DOHH2 (cell line): ENCODE data around the gene TEF.
A peak's percentile ranks its signal among the peaks of the same experiment; 100 is the strongest.

Experiments used
- H3F3A ChIP-seq: fragments of 200-600 bp; sonication (generic), shearing (Covaris generic); 2 replicates; pipeline ENCODE4 v1.6.0; 2016; ENCODE audit warnings: antibody characterized with exemption, mild to moderate bottlenecking; ENCODE audit not compliant: control insufficient read depth, insufficient read depth
- H3K27ac ChIP-seq: fragments of 200-600 bp; sonication (generic); 2 replicates; pipeline ENCODE4 v1.5.1; 2014; ENCODE audit warnings: low read depth, mild to moderate bottlenecking, low read length, moderate library complexity
- H3K27me3 ChIP-seq: fragments of 200-600 bp; sonication (generic); 2 replicates; pipeline ENCODE4 v1.6.1; 2014; ENCODE audit warnings: mild to moderate bottlenecking, low read length, mixed read lengths; ENCODE audit not compliant: control insufficient read depth
- H3K36me3 ChIP-seq: fragments of 200-600 bp; sonication (generic); 2 replicates; pipeline ENCODE4 v1.6.1; 2014; ENCODE audit warnings: mild to moderate bottlenecking, low read length, moderate library complexity, mixed read lengths; ENCODE audit not compliant: control insufficient read depth
- H3K4me1 ChIP-seq: fragments of 200-600 bp; sonication (generic); 2 replicates; pipeline ENCODE4 v1.6.1; 2014; ENCODE audit warnings: mild to moderate bottlenecking, low read length, mixed read lengths; ENCODE audit not compliant: control insufficient read depth
- H3K4me2 ChIP-seq: fragments of 200-600 bp; sonication (generic); 2 replicates; pipeline ENCODE4 v1.6.0; 2014; ENCODE audit warnings: mild to moderate bottlenecking, low read length, moderate library complexity
- H3K4me3 ChIP-seq: fragments of 200-600 bp; sonication (generic); 2 replicates; pipeline ENCODE4 v1.5.1; 2014; ENCODE audit warnings: mild to moderate bottlenecking, low read length, mixed read lengths
- H3K79me2 ChIP-seq: fragments of 200-600 bp; sonication (generic); 2 replicates; pipeline ENCODE4 v1.6.1; 2014; ENCODE audit warnings: mild to moderate bottlenecking, low read length, mixed read lengths; ENCODE audit not compliant: control insufficient read depth
- H3K9me2 ChIP-seq: fragments of 200-600 bp; sonication (generic); replicated peaks from 2 replicates; pipeline ENCODE4 v1.6.1; 2014; ENCODE audit warnings: mild to moderate bottlenecking, low read length, mixed read lengths; ENCODE audit not compliant: control insufficient read depth
- H3K9me3 ChIP-seq: fragments of 200-600 bp; sonication (generic); 2 replicates; pipeline ENCODE4 v1.6.1; 2014; ENCODE audit warnings: antibody characterized with exemption, low read length, mixed read lengths; ENCODE audit not compliant: control insufficient read depth, insufficient read depth
- H4K20me1 ChIP-seq: fragments of 200-600 bp; sonication (generic); 2 replicates; pipeline ENCODE4 v1.6.0; 2014; ENCODE audit warnings: low read depth, mild to moderate bottlenecking, antibody characterized with exemption, low read length, moderate library complexity; ENCODE audit not compliant: control insufficient read depth, insufficient read depth
- CTCF ChIP-seq: fragments of 200-600 bp; sonication (generic); IDR thresholded peaks from one replicate; pipeline ENCODE4 v1.5.1; 2014; ENCODE audit warnings: antibody characterized with exemption, mild to moderate bottlenecking, low read depth, low read length; ENCODE audit not compliant: poor library complexity, severe bottlenecking
- EZH2phosphoT487 ChIP-seq: fragments of 200-600 bp; sonication (generic); IDR thresholded peaks from 2 replicates; pipeline ENCODE4 v1.6.1; 2017; ENCODE audit warnings: borderline replicate concordance, mild to moderate bottlenecking, antibody characterized with exemption, low read length, moderate library complexity, mixed read lengths

TEF gene

DNA sequence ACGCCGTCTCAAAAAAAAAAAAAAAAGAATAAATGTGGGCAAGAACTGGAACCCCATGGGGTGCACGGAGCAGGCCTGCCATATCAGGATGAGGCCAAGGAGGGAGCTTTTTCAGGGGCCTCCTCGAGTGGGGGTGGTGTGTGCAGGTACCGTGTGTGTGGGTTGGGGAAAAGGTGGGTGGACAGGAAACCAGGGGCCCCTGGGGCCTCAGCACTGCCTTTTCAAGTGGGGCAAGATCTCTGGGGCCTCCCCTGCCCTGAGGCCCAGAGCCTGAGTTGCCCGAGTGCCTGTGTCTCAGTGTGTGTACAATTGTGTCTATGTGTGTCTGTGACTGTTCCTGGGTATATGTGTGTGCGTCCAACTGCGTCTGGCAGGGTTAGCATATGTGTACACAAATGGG lies 23.8 kb downstream of the TEF start:
- Histone ChIP-seq H3K27ac (peak overlapping the region; percentile 70), H3K4me3 (peak overlapping the region; percentile 33), H4K20me1 (no peaks in the 10 kb centered on the region), H3K79me2 (no peaks in the 10 kb centered on the region), H3K27me3 (no peaks in the 10 kb centered on the region), H3K4me1 (peaks cover 67% of the 10 kb centered on the region), H3K4me2 (peak overlapping the region; percentile 52), H3F3A (peaks cover 16% of the 10 kb centered on the region), H3K36me3 (no peaks in the 10 kb centered on the region), H3K9me2 (no peaks in the 10 kb centered on the region), H3K9me3 (no peaks in the 10 kb centered on the region)
- TF ChIP-seq CTCF: no peak
- TF ChIP-seq EZH2phosphoT487: no peak

GRCh38 chr22:41406410-41406809 lies 24.7 kb downstream of the TEF start:
- H3K9me2 ChIP-seq: no peaks in the 10 kb centered on the region
- peaks cover 16% of the 10 kb centered on the region for H3F3A ChIP-seq
- H3K4me3 ChIP-seq: peak overlapping the region; percentile 31; the same call in 1 of the 2 replicates
- peaks cover 3% of the 10 kb centered on the region; the same call in 1 of the 2 replicates for H3K79me2 ChIP-seq
- TF ChIP-seq EZH2phosphoT487 (no peak), CTCF (no peak)
- H3K36me3 ChIP-seq: no peaks in the 10 kb centered on the region
- H4K20me1 ChIP-seq: no peaks in the 10 kb centered on the region
- peak overlapping the region; percentile 70 for H3K27ac ChIP-seq
- no peaks in the 10 kb centered on the region for H3K27me3 ChIP-seq
- H3K4me1 ChIP-seq: peaks cover 75% of the 10 kb centered on the region
- H3K4me2 ChIP-seq: peak overlapping the region; percentile 52
- H3K9me3 ChIP-seq: no peaks in the 10 kb centered on the region

DNA sequence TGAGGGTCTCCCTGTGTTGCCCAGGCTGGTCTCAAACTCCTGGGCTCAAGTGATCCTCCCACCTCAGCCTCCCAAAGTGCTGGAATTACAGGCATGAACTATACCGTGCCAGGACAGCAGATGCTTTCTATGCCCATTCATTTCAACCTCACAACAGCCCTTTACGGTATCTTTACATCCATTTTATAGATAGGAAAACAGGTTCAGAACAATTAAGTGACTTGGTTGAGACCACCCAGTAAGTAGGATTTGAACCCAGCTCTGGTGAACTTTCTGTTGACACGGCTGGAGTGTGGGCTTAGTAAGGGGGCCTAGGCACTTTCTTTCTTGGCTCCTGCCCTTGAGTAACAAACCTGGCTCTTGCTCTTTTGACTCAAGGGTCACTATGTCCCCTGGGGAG lies 25.7 kb downstream of the TEF start:
- Histone ChIP-seq H3K27ac (peak overlapping the region; percentile 82), H3K9me2 (no peaks in the 10 kb centered on the region), H3K36me3 (no peaks in the 10 kb centered on the region), H3F3A (peaks cover 20% of the 10 kb centered on the region), H3K79me2 (peaks cover 10% of the 10 kb centered on the region), H3K4me2 (peak overlapping the region; percentile 54), H3K27me3 (no peaks in the 10 kb centered on the region), H3K4me1 (peaks cover 82% of the 10 kb centered on the region), H3K4me3 (peak overlapping the region; percentile 42), H4K20me1 (no peaks in the 10 kb centered on the region), H3K9me3 (no peaks in the 10 kb centered on the region)
- TF ChIP-seq CTCF: no peak
- TF ChIP-seq EZH2phosphoT487: no peak

DNA sequence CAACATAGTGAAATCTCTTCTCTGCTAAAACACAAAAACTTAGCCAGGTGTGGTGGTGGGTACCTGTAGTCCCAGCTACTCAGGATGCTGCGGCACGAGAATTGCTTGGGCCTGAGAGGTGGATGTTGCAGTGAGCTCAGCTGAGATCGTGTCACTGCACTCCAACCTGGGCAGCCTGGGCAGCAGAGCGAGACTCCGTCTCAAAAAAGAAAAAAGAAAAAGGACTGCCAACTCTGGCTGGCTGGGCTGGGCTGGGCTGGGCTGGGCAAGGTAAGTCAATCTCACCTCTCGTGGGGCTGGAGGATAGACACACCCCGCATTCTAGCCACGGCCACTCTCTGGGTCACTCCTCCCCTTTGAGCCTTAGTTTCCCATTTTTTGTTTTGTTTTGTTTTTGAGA lies 26.9 kb downstream of the TEF start:
- H3K4me1 ChIP-seq: peaks cover 86% of the 10 kb centered on the region
- no peaks in the 10 kb centered on the region for H4K20me1 ChIP-seq
- no peaks in the 10 kb centered on the region for H3K9me3 ChIP-seq
- peaks cover 2% of the 10 kb centered on the region; the same call in 1 of the 2 replicates for H3K36me3 ChIP-seq
- peak overlapping the region; percentile 42 for H3K4me3 ChIP-seq
- H3K9me2 ChIP-seq: no peaks in the 10 kb centered on the region
- peak overlapping the region; percentile 82 for H3K27ac ChIP-seq
- peak overlapping the region; percentile 54 for H3K4me2 ChIP-seq
- no peaks in the 10 kb centered on the region for H3K27me3 ChIP-seq
- H3F3A ChIP-seq: peaks cover 20% of the 10 kb centered on the region
- TF ChIP-seq EZH2phosphoT487: no peak
- TF ChIP-seq CTCF: no peak
- H3K79me2 ChIP-seq: peaks cover 20% of the 10 kb centered on the region
